HL-60 (cell line): Measurements from ENCODE around the gene RHOF.

Experiments used
- DNase-seq, 2 experiments: peaks; one replicate each; pipeline ENCODE4 v3.0.0-alpha.2; 2010 to 2020; ENCODE audit warnings: low read depth in 1 of 2, low spot score in 1 of 2
- H3K27ac ChIP-seq: fragments of 250-450 bp; sonication (Bioruptor Pico); replicated peaks from 2 replicates; pipeline ENCODE4 v1.5.1; 2020; ENCODE audit warnings: mild to moderate bottlenecking, moderate library complexity
- H3K27me3 ChIP-seq: fragments of 250-450 bp; sonication (Bioruptor Pico); 2 replicates; pipeline ENCODE4 v1.5.1; 2021; ENCODE audit warnings: mild to moderate bottlenecking, moderate library complexity; ENCODE audit not compliant: insufficient read depth, poor library complexity, severe bottlenecking
- H3K4me3 ChIP-seq: replicated peaks from 2 replicates; pipeline ENCODE4 v1.5.1; 2011; ENCODE audit warnings: mild to moderate bottlenecking, control low read depth, low read length; ENCODE audit not compliant: insufficient read depth
- CTCF ChIP-seq: IDR thresholded peaks from one replicate; pipeline ENCODE4 v1.5.1; 2011; ENCODE audit warnings: low read length, control low read depth, inconsistent platforms; ENCODE audit not compliant: insufficient read depth
- GABPA ChIP-seq: IDR thresholded peaks from 2 replicates; pipeline ENCODE4 v1.6.1; 2012; ENCODE audit warnings: low read depth
- POLR2AphosphoS5 ChIP-seq: IDR thresholded peaks from 2 replicates; pipeline ENCODE4 v1.6.1; 2012; ENCODE audit warnings: low read depth
- SPI1 ChIP-seq: IDR thresholded peaks from 2 replicates; pipeline ENCODE4 v1.6.1; 2012; ENCODE audit warnings: low read depth, mild to moderate bottlenecking, borderline replicate concordance
- TF ChIP-seq, protein P1 (sequence below): IDR thresholded peaks from 2 replicates; pipeline ENCODE4 v1.6.1; 2012; ENCODE audit warnings: low read depth; ENCODE audit not compliant: insufficient replicate concordance

RHOF gene

GRCh38 chr12:121781484-121781997 lies 11.9 kb downstream of the RHOF start:
- TF ChIP-seq, protein P1, sequence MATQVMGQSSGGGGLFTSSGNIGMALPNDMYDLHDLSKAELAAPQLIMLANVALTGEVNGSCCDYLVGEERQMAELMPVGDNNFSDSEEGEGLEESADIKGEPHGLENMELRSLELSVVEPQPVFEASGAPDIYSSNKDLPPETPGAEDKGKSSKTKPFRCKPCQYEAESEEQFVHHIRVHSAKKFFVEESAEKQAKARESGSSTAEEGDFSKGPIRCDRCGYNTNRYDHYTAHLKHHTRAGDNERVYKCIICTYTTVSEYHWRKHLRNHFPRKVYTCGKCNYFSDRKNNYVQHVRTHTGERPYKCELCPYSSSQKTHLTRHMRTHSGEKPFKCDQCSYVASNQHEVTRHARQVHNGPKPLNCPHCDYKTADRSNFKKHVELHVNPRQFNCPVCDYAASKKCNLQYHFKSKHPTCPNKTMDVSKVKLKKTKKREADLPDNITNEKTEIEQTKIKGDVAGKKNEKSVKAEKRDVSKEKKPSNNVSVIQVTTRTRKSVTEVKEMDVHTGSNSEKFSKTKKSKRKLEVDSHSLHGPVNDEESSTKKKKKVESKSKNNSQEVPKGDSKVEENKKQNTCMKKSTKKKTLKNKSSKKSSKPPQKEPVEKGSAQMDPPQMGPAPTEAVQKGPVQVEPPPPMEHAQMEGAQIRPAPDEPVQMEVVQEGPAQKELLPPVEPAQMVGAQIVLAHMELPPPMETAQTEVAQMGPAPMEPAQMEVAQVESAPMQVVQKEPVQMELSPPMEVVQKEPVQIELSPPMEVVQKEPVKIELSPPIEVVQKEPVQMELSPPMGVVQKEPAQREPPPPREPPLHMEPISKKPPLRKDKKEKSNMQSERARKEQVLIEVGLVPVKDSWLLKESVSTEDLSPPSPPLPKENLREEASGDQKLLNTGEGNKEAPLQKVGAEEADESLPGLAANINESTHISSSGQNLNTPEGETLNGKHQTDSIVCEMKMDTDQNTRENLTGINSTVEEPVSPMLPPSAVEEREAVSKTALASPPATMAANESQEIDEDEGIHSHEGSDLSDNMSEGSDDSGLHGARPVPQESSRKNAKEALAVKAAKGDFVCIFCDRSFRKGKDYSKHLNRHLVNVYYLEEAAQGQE, result no peak
- TF ChIP-seq CTCF (no peak), GABPA (no peak), SPI1 (no peak), POLR2AphosphoS5 (no peak)

GRCh38 chr12:121780429-121780828 lies 13.1 kb downstream of the RHOF start:
- DNase-seq, result no peak
- TF ChIP-seq GABPA (no peak), CTCF (no peak), SPI1 (no peak), POLR2AphosphoS5 (no peak)
- TF ChIP-seq, protein P1, result no peak
- no peak overlapping the region for H3K27ac ChIP-seq
- H3K4me3 ChIP-seq, result no peak overlapping the region
- no peaks in the 10 kb centered on the region for H3K27me3 ChIP-seq

More at GRCh38 chr12:121781484-121781997, 11.9 kb downstream of the RHOF start:
- Histone ChIP-seq H3K4me3 (no peak overlapping the region), H3K27me3 (no peaks in the 10 kb centered on the region), H3K27ac (no peak overlapping the region)
- no peak for DNase-seq

DNA sequence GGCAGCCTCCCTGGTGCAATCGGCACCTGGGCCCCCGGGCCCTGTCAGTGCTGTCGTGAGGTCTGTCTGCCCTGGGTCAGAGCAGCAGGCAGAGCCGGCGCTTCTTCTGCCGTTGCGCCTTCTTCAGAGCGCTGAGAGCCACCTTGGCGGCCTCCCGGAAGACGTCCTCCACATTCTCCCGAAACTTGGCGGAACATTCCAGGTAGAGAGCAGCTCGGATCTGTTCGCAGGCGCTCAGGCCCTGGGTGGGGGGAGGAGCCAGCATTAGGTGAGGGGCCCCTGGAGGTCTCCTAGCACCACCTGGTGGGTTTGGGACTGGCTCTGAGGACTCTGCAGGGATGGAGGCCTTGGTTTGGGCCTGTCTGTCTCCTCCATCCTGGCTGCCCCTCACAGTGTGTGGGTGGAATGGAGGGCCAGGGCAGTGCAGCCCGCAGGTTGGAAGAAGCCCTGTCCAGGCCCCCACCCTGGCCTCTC lies 14.0 kb downstream of the RHOF start:
- no peak for DNase-seq
- Histone ChIP-seq H3K27ac (no peak overlapping the region), H3K4me3 (no peak overlapping the region), H3K27me3 (no peaks in the 10 kb centered on the region)
- TF ChIP-seq, protein P1, result no peak
- TF ChIP-seq CTCF (no peak), GABPA (no peak), POLR2AphosphoS5 (no peak; the same call in 1 of the 2 replicates), SPI1 (no peak)
